ENCODE results near the gene ARHGEF18. TPM values are rescaled to one million over a fixed set of nuclear protein-coding genes. Genes with fewer than 3 reads are reported as not detected.
"Not testable (repeated sequence)": the region's sequence is repeated elsewhere in the genome, so short reads cannot be mapped to it uniquely, and the experiment has no call there.

ARHGEF18 gene
- 30.6 and 34.8 TPM in 2 replicates for total RNA-seq

GRCh38 chr19:7348587-7349230 is at the start of gene ARHGEF18:
Gene ARHGEF18 (plus strand): TSS chr19:7348937. CDS start chr19:7362891, 13,954 bp downstream.
- peaks cover 57% of the 10 kb centered on the region for H3K4me1 Mint-ChIP-seq
- intact Hi-C loops (cut with micrococcal nuclease) = loop anchor here (5.0 kb wide), 1 partner anchor 151 kb away; no protein-coding TSS in a partner anchor
- peaks cover 16% of the 10 kb centered on the region for H3K36me3 Mint-ChIP-seq (ENCODE audit: low read depth)
- peak within 1 kb of the TSS; percentile 95 for H3K27ac Mint-ChIP-seq
- H3K4me3 Mint-ChIP-seq = peak within 1 kb of the TSS; percentile 94
- DNase-seq = peak; percentile 85
- H3K27me3 Mint-ChIP-seq = no peaks in the 10 kb centered on the region
- no peaks in the 10 kb centered on the region for H3K9me3 Mint-ChIP-seq

DNA sequence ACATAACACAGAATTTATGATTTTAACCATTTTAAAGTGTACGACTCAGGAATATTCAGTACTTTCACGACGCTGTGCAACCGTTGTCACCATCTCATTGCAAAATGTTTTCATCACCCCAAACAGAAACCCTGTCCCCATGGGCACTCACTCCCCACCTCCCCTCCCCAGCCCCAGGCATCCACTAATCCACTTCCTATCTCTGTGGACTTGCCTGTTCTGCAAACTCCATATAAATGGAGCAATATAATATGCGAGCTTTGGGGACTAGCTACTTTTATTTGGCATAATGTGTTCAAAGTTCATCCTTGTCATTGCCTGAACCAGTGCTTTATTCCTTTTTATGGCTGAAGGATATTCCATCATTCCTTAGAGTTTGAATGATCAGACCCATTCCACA is 47.2 kb upstream of the ARHGEF18 start:
- Mint-ChIP-seq H3K4me1 (no peaks in the 10 kb centered on the region), H3K36me3 (ENCODE audit: low read depth) (no peaks in the 10 kb centered on the region), H3K27ac (no peak overlapping the region), H3K27me3 (peaks cover 9% of the 10 kb centered on the region), H3K4me3 (no peak overlapping the region), H3K9me3 (no peaks in the 10 kb centered on the region)
- no peak for DNase-seq
- intact Hi-C loops (cut with micrococcal nuclease) = no loop called here

- intact Hi-C loops (cut with micrococcal nuclease) = no loop called here
- no peak for DNase-seq
- Mint-ChIP-seq H3K9me3 (no peaks in the 10 kb centered on the region), H3K4me3 (no peak overlapping the region), H3K27me3 (no peaks in the 10 kb centered on the region), H3K4me1 (no peaks in the 10 kb centered on the region), H3K36me3 (ENCODE audit: low read depth) (no peaks in the 10 kb centered on the region), H3K27ac (no peak overlapping the region)
Measured at GRCh38 chr19:7303470-7303869, 45.3 kb upstream of the ARHGEF18 start.

GRCh38 chr19:7304200-7304599 is 44.5 kb upstream of the ARHGEF18 start:
- H3K4me3 Mint-ChIP-seq = no peak overlapping the region
- no peaks in the 10 kb centered on the region for H3K27me3 Mint-ChIP-seq
- H3K9me3 Mint-ChIP-seq = no peaks in the 10 kb centered on the region
- intact Hi-C loops (cut with micrococcal nuclease) = no loop called here
- DNase-seq = no peak
- no peak overlapping the region for H3K27ac Mint-ChIP-seq
- H3K36me3 Mint-ChIP-seq (ENCODE audit: low read depth) = no peaks in the 10 kb centered on the region
- no peaks in the 10 kb centered on the region for H3K4me1 Mint-ChIP-seq

GRCh38 chr19:7307590-7308218 is 41.0 kb upstream of the ARHGEF18 start:
- intact Hi-C loops (cut with micrococcal nuclease) = no loop called here
- no peak for DNase-seq
- Mint-ChIP-seq H3K36me3 (ENCODE audit: low read depth) (no peaks in the 10 kb centered on the region), H3K27me3 (no peaks in the 10 kb centered on the region), H3K9me3 (no peaks in the 10 kb centered on the region), H3K4me3 (no peak overlapping the region), H3K4me1 (no peaks in the 10 kb centered on the region), H3K27ac (no peak overlapping the region)

DNA sequence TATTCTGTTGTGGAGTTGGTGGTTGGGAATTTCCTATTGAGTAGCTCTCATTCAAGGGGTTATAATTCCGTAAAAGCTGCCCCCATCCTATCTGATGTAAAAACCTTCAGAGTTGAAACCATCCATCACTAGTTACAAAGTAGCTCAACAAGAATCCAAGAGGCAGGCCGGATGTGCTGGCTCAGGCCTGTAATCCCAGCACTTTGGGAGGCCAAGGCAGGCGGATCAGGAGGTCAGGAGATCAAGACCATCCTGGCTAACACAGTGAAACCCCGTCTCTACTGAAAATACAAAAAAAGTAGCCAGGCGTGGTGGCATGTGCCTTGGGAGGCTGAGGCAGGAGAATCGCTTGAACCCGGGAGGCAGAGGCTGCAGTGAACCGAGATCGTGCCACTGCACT is 40.4 kb upstream of the ARHGEF18 start:
- H3K27me3 Mint-ChIP-seq; H3K4me3 Mint-ChIP-seq; DNase-seq; H3K36me3 Mint-ChIP-seq (ENCODE audit: low read depth); intact Hi-C loops (cut with micrococcal nuclease); H3K4me1 Mint-ChIP-seq; H3K9me3 Mint-ChIP-seq; H3K27ac Mint-ChIP-seq: not testable (repeated sequence)

- Mint-ChIP-seq H3K4me3 (no peak overlapping the region), H3K36me3 (ENCODE audit: low read depth) (no peaks in the 10 kb centered on the region), H3K9me3 (no peaks in the 10 kb centered on the region), H3K27ac (no peak overlapping the region), H3K27me3 (no peaks in the 10 kb centered on the region), H3K4me1 (no peaks in the 10 kb centered on the region)
- intact Hi-C loops (cut with micrococcal nuclease) = no loop called here
- no peak for DNase-seq
Measured at GRCh38 chr19:7311911-7312310, 36.8 kb upstream of the ARHGEF18 start.

GRCh38 chr19:7312816-7313215 is 35.9 kb upstream of the ARHGEF18 start:
- DNase-seq = no peak
- H3K36me3 Mint-ChIP-seq (ENCODE audit: low read depth) = no peaks in the 10 kb centered on the region
- no peaks in the 10 kb centered on the region for H3K4me1 Mint-ChIP-seq

GRCh38 chr19:7318176-7318575 is 30.6 kb upstream of the ARHGEF18 start:
- H3K36me3 Mint-ChIP-seq (ENCODE audit: low read depth) = no peaks in the 10 kb centered on the region
- DNase-seq = no peak
- no peak overlapping the region for H3K27ac Mint-ChIP-seq
- intact Hi-C loops (cut with micrococcal nuclease) = no loop called here
- no peaks in the 10 kb centered on the region for H3K4me1 Mint-ChIP-seq
- no peaks in the 10 kb centered on the region for H3K27me3 Mint-ChIP-seq
- peaks cover 4% of the 10 kb centered on the region for H3K9me3 Mint-ChIP-seq
- no peak overlapping the region for H3K4me3 Mint-ChIP-seq

More at GRCh38 chr19:7312816-7313215, 35.9 kb upstream of the ARHGEF18 start:
- no peak overlapping the region for H3K4me3 Mint-ChIP-seq
- intact Hi-C loops (cut with micrococcal nuclease) = no loop called here
- H3K9me3 Mint-ChIP-seq = no peaks in the 10 kb centered on the region
- H3K27ac Mint-ChIP-seq = no peak overlapping the region
- H3K27me3 Mint-ChIP-seq = no peaks in the 10 kb centered on the region

DNA sequence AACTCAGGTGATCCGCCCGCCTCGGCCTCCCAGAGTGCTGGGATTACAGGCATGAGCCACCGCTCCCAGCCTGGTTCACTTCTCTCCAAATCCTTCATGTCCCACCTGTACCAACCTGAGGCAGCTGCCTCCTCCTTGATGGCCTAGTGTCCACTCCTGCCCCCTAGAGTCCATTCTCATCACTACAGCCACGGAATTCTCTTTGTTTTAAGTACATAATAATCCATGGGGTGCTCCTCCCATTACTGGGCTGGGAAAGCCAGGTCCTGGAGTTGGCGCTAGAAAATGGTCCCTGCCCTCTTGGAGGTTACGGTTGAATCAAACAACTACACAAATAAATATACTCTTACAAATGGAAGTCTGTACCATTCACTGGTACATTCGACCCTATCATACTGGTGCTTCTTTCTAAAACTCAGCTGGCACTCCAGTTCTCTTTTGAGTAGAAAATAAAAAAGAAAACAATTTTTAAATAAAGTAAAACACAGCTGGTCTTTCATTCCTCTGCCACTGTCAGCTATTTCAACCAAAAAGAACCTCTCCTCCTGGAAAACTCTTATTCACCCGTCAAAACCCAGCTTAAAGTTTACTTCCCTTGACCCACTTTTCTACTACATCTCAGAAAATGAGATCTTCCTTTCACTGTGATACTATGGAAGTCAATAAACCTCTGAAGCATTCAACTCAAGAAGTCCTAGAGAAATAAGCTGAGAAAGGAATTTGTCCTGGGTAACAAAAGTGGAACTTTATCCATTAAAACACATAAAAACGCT is 22.4 kb upstream of the ARHGEF18 start:
- Mint-ChIP-seq H3K9me3 (no peaks in the 10 kb centered on the region), H3K27ac (no peak overlapping the region)
- intact Hi-C loops (cut with micrococcal nuclease) = loop anchor here (5.0 kb wide), 1 partner anchor 224 kb away; no protein-coding TSS in a partner anchor

DNA sequence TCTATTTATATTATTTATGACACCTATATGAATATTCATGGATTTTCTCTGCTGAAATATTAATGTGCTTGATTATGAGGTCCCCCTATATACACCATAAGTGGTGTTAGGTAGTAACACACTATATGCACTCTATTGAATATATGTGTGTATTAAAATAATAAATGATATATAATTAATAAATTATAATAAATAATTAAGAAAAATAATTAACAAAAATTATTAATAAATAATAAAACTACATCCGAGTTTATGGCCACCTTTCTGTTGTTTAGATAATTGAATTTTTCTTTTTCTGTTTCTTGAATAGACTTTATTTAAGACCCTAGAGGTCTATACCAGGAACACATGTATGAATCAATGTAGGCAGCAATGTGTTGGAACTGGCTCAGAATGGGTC is 20.9 kb upstream of the ARHGEF18 start:
- no peak overlapping the region for H3K4me3 Mint-ChIP-seq
- DNase-seq = no peak
- peaks cover 2% of the 10 kb centered on the region for H3K27me3 Mint-ChIP-seq
- H3K36me3 Mint-ChIP-seq (ENCODE audit: low read depth) = no peaks in the 10 kb centered on the region
- no peaks in the 10 kb centered on the region for H3K9me3 Mint-ChIP-seq
- no peak overlapping the region for H3K27ac Mint-ChIP-seq
- intact Hi-C loops (cut with micrococcal nuclease) = loop anchor here (5.0 kb wide), 1 partner anchor 226 kb away; no protein-coding TSS in a partner anchor
- H3K4me1 Mint-ChIP-seq = no peaks in the 10 kb centered on the region

More for the DNA sequence above, 22.4 kb upstream of the ARHGEF18 start:
- no peaks in the 10 kb centered on the region for H3K36me3 Mint-ChIP-seq (ENCODE audit: low read depth)
- no peaks in the 10 kb centered on the region for H3K4me1 Mint-ChIP-seq
- peaks cover 2% of the 10 kb centered on the region for H3K27me3 Mint-ChIP-seq
- no peak overlapping the region for H3K4me3 Mint-ChIP-seq
- DNase-seq = peak; percentile 83

DNA sequence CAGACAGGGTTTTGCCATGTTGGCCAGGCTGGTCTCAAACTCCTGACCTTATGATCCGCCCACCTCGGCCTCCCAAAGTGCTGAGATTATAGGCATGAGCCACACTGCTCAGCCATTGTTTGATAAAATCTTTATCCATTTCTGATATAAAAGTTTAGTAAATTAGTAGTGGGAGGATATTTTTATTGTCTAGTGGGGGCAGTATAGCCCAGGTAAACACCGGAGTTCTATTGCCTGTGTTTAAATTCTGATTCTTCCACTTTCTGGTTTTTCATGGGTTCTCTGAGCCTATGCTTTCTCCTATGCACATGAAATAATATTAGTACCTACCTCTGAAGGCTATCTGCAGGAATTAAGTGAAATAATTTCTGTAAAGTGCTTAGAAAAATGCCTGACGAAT is 20.1 kb upstream of the ARHGEF18 start:
- Mint-ChIP-seq H3K9me3 (no peaks in the 10 kb centered on the region), H3K27me3 (peaks cover 2% of the 10 kb centered on the region), H3K4me1 (no peaks in the 10 kb centered on the region), H3K27ac (no peak overlapping the region), H3K36me3 (ENCODE audit: low read depth) (no peaks in the 10 kb centered on the region), H3K4me3 (no peak overlapping the region)
- intact Hi-C loops (cut with micrococcal nuclease) = loop anchor here (5.0 kb wide), 1 partner anchor 226 kb away; no protein-coding TSS in a partner anchor
- no peak for DNase-seq

DNA sequence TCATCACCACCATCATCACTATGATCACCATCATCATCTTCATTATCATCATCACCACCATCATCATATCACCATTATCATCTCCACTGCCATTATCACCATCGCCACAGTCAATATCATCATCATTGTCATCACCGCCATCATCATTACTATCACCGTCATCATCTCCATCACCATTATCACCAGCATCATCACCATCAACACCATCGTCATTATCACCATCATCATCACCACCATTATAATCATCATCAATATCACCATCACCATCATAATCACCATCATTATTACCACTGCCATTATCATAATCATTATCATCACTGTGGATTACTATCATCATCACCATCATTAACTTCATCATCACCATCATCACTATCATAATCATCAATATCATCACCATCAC is 17.3 kb upstream of the ARHGEF18 start:
- no peak overlapping the region for H3K4me3 Mint-ChIP-seq
- H3K27me3 Mint-ChIP-seq = peaks cover 4% of the 10 kb centered on the region
- intact Hi-C loops (cut with micrococcal nuclease) = no loop called here
- no peak overlapping the region for H3K27ac Mint-ChIP-seq
- H3K36me3 Mint-ChIP-seq (ENCODE audit: low read depth) = no peaks in the 10 kb centered on the region
- DNase-seq = no peak
- H3K9me3 Mint-ChIP-seq = peaks cover 3% of the 10 kb centered on the region
- H3K4me1 Mint-ChIP-seq = no peaks in the 10 kb centered on the region

All from activated CD4-positive, alpha-beta T cell treated with anti-CD3 and anti-CD28 coated beads, Interleukin-2, amount 10 ng/mL, durations not matched to agents 24 days and 14 days (primary cell).